Endothelial cell of umbilical vein (primary cell): ENCODE data around the gene ALOXE3. TPM values are rescaled to one million over a fixed set of nuclear protein-coding genes. Genes with fewer than 3 reads are reported as not detected.

Experiments used
- BruUV-seq: library from RNA; stranded (reverse); fragments of 400-500 nt; replicated peaks from 2 replicates; lab custom pipeline; 2021; lab: Mats Ljungman, UMichigan
- CTCF ChIA-PET: fragments of 300-600, 350-600 bp; sonication (Branson Sonifier 250); formaldehyde crosslinking; loops from one replicate; lab custom pipeline; 2021; ENCODE audit warnings: antibody characterized with exemption, inconsistent platforms; lab: Charles Lee
- POLR2A ChIA-PET: fragments of 300-600, 350-600 bp; sonication (Branson Sonifier 250); formaldehyde crosslinking; loops from one replicate; lab custom pipeline; 2021; ENCODE audit warnings: antibody characterized with exemption, inconsistent platforms; lab: Charles Lee
- DNase-seq: peaks from one replicate; pipeline ENCODE4 v3.0.0-alpha.2; 2011; ENCODE audit warnings: low read depth, low spot score
- FAIRE-seq: peaks from 2 replicates; lab custom pipeline; 2011; peaks lifted over from hg19 to GRCh38; lab: Jason Lieb, UNC
- H2AFZ ChIP-seq: 2 replicates; pipeline ENCODE4 v1.6.0; 2012; ENCODE audit warnings: low read depth, low read length, control low read depth, inconsistent platforms
- H3K27ac ChIP-seq: 2 replicates; pipeline ENCODE4 v1.5.1; 2011; ENCODE audit warnings: low read depth, mild to moderate bottlenecking, control low read depth, low read length, moderate library complexity; ENCODE audit not compliant: insufficient read depth
- H3K27me3 ChIP-seq, 2 experiments: 2 replicates each; pipeline versions ENCODE4 v1.6.0 to v1.6.1; 2011; ENCODE audit warnings: low read length in 2 of 2, mixed read lengths in 1 of 2; ENCODE audit not compliant: control insufficient read depth in 2 of 2, insufficient read depth in 2 of 2
- H3K36me3 ChIP-seq, 2 experiments: 2 replicates in 1 of 2; 3 replicates in 1 of 2; pipeline ENCODE4 v1.5.1; 2011; ENCODE audit warnings: low read length in 2 of 2, mild to moderate bottlenecking in 1 of 2, moderate library complexity in 1 of 2; ENCODE audit not compliant: control insufficient read depth in 2 of 2, insufficient read depth in 2 of 2; ENCODE audit errors: extremely low read depth in 1 of 2
- H3K4me1 ChIP-seq: 3 replicates; pipeline ENCODE4 v1.5.1; 2011; ENCODE audit warnings: mild to moderate bottlenecking, low read length; ENCODE audit not compliant: control insufficient read depth, insufficient read depth; ENCODE audit errors: extremely low read depth
- H3K4me2 ChIP-seq: 2 replicates; pipeline ENCODE4 v1.6.1; 2011; ENCODE audit warnings: low read length, control low read depth, mixed read lengths; ENCODE audit not compliant: insufficient read depth
- H3K4me3 ChIP-seq, 3 experiments: fragments of 200-600 bp in 1 of 3; sonication (generic), shearing (Covaris generic) in 1 of 3; replicated peaks in 1 of 3; 2 replicates each; pipeline ENCODE4 v1.5.1; 2011 to 2016; ENCODE audit warnings: control low read depth in 3 of 3, low read length in 3 of 3, mild to moderate bottlenecking in 2 of 3, inconsistent platforms in 1 of 3, low read depth in 1 of 3, moderate library complexity in 1 of 3; ENCODE audit not compliant: insufficient read depth in 1 of 3
- H3K79me2 ChIP-seq: 2 replicates; pipeline ENCODE4 v1.6.0; 2012; ENCODE audit warnings: low read length, inconsistent platforms; ENCODE audit not compliant: control insufficient read depth, insufficient read depth
- H3K9ac ChIP-seq: replicated peaks from 2 replicates; pipeline ENCODE3; 2011; ENCODE audit warnings: low read length, control low read depth; ENCODE audit not compliant: insufficient read depth; ENCODE audit errors: extremely low read depth
- H3K9me1 ChIP-seq: replicated peaks from 3 replicates; pipeline ENCODE4 v1.6.0; 2011; ENCODE audit warnings: mild to moderate bottlenecking, low read length; ENCODE audit not compliant: control insufficient read depth, insufficient read depth; ENCODE audit errors: extremely low read depth
- H3K9me3 ChIP-seq: replicated peaks from 2 replicates; pipeline ENCODE4 v1.5.1; 2012; ENCODE audit warnings: low read length, inconsistent platforms; ENCODE audit not compliant: control insufficient read depth, insufficient read depth
- H4K20me1 ChIP-seq: replicated peaks from 2 replicates; pipeline ENCODE3; 2011; ENCODE audit warnings: mild to moderate bottlenecking, low read length; ENCODE audit not compliant: control insufficient read depth, insufficient read depth; ENCODE audit errors: extremely low read depth
- EZH2 ChIP-seq: IDR thresholded peaks from 2 replicates; pipeline ENCODE4 v1.6.1; 2012; ENCODE audit warnings: borderline replicate concordance, low read depth, mild to moderate bottlenecking, moderate library complexity, low read length, inconsistent platforms; ENCODE audit not compliant: severe bottlenecking
- FOS ChIP-seq: IDR thresholded peaks from 2 replicates; pipeline ENCODE4 v1.6.1; 2011; ENCODE audit warnings: mild to moderate bottlenecking, low read length, moderate library complexity, borderline replicate concordance; ENCODE audit not compliant: insufficient read depth
- GATA2 ChIP-seq: IDR thresholded peaks from 2 replicates; pipeline ENCODE4 v1.7.0; 2011; ENCODE audit warnings: low read depth, mild to moderate bottlenecking, moderate library complexity, mixed read lengths, low read length; ENCODE audit not compliant: insufficient read length, insufficient read depth
- JUN ChIP-seq: IDR thresholded peaks from 2 replicates; pipeline ENCODE4 v1.6.1; 2011; ENCODE audit warnings: borderline replicate concordance, low read depth; ENCODE audit not compliant: insufficient read length, insufficient read depth
- MYC ChIP-seq: IDR thresholded peaks from one replicate; pipeline ENCODE4 v1.6.1; 2011; ENCODE audit warnings: mild to moderate bottlenecking, low read depth, low read length
- POLR2A ChIP-seq: IDR thresholded peaks from 2 replicates; pipeline ENCODE4 v1.6.1; 2012; ENCODE audit warnings: low read depth, mild to moderate bottlenecking, control low read depth, low read length
- POLR2AphosphoS5 ChIP-seq: IDR thresholded peaks from 2 replicates; pipeline ENCODE4 v1.6.1; 2012; ENCODE audit warnings: low read depth, mild to moderate bottlenecking, control low read depth, low read length, moderate library complexity; ENCODE audit not compliant: insufficient read depth
- dilution Hi-C: fragments of 300-500 bp; cut with MboI; formaldehyde crosslinking; loops from one replicate; pipeline ENCODE4 v1.15.0; 2019; ENCODE audit warnings: low sequenced_read_pairs; ENCODE audit not compliant: extremely low pct_ligation_motif_present
- intact Hi-C: fragments of 100-400 bp; cut with micrococcal nuclease; formaldehyde crosslinking; loops from one replicate; pipeline ENCODE4 v1.10.0; 2022
- polyA plus RNA-seq, 4 experiments: library from polyadenylated mRNA; depleted of rRNA in 3 of 4; stranded (reverse) in 3 of 4; unstranded in 1 of 4; fragments of >200 nt; gene quantifications; 2 replicates each; pipeline versions ENCODE4 v1.2.1 to v1.2.3, GENCODE V29; 2011 to 2012; ENCODE audit warnings: missing spikeins in 1 of 4
- total RNA-seq: library from RNA; stranded (reverse); gene quantifications from 2 replicates; pipeline ENCODE4 v1.2.3, GENCODE V29; 2021
- TF ChIP-seq, protein P1 (sequence below), 2 donors: IDR thresholded peaks; 1 replicate in 1 of 2; 2 replicates in 1 of 2; pipeline ENCODE4 v1.5.1; 2011; ENCODE audit warnings: low read length in 2 of 2, mild to moderate bottlenecking in 2 of 2, moderate library complexity in 2 of 2, control low read depth in 1 of 2, inconsistent platforms in 1 of 2, low read depth in 1 of 2; ENCODE audit not compliant: insufficient read depth in 1 of 2; ENCODE audit errors: extremely low read depth in 1 of 2
- TF ChIP-seq, protein P2 (sequence below): IDR thresholded peaks from 2 replicates; pipeline ENCODE4 v1.6.1; 2011; ENCODE audit not compliant: insufficient read depth, insufficient read length

ALOXE3 gene
- total and polyA plus RNA-seq, 2 donors (not counting 3 experiments of a cell fraction or from before 2014, with no cell fraction given): 0.01 TPM; not detected in 1

DNA sequence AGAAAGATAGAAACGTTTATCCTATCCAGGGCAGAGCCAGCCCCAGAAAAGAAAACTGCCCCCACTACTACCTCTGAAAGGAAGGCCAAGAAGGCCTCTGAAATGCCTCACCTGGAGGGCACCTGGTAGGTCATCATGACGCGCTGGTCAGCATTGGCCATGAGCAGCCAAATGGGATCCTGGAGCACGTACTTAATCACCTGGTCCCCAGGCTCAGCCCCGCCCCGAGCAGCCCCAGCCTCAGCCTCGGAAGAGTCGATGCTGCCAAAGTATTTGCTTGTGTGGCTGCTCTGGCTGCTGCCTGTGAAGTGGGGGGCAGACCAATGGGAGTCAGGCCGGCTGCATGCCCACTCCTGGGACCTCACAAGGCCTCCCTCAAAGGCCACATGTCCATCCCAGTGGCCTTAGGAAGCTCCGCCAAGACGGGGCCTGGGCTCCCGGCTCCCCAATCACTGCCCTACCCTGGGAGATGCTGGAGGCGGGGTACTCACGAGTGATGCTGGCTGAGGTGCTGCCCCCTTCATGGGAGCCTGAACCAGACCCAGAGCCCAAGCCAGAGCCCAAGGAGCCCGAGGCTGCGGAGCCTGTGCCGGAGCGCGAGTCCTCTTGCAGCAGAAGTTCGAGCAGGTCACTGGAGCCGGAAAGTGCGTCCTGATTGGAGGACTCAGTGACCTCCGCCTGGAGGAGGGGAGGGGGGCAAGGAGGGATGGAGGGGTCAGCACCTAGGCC, 24.0 kb upstream of the ALOXE3 start:
- no peaks in the 10 kb centered on the region for H4K20me1 ChIP-seq
- BruUV-seq: no TSS peak
- H3K4me2 ChIP-seq: no peak overlapping the region
- dilution Hi-C loops (no loop called here), intact Hi-C loops (no loop called here)
- H3K79me2 ChIP-seq: no peaks in the 10 kb centered on the region
- no peaks in the 10 kb centered on the region for H3K27me3 ChIP-seq
- POLR2A ChIA-PET: no interaction called here
- FAIRE-seq (no peak), DNase-seq (no peak)
- no peaks in the 10 kb centered on the region for H3K9me1 ChIP-seq
- no peaks in the 10 kb centered on the region for H3K9me3 ChIP-seq
- peaks cover 0 to 54% of the 10 kb centered on the region in 2 experiments for H3K36me3 ChIP-seq
- no peak overlapping the region for H2AFZ ChIP-seq
- H3K4me3 ChIP-seq: no peak overlapping the region
- H3K4me1 ChIP-seq: peaks cover 14% of the 10 kb centered on the region
- TF ChIP-seq POLR2AphosphoS5: no peak
- no peak for TF ChIP-seq JUN
- TF ChIP-seq, protein P1, sequence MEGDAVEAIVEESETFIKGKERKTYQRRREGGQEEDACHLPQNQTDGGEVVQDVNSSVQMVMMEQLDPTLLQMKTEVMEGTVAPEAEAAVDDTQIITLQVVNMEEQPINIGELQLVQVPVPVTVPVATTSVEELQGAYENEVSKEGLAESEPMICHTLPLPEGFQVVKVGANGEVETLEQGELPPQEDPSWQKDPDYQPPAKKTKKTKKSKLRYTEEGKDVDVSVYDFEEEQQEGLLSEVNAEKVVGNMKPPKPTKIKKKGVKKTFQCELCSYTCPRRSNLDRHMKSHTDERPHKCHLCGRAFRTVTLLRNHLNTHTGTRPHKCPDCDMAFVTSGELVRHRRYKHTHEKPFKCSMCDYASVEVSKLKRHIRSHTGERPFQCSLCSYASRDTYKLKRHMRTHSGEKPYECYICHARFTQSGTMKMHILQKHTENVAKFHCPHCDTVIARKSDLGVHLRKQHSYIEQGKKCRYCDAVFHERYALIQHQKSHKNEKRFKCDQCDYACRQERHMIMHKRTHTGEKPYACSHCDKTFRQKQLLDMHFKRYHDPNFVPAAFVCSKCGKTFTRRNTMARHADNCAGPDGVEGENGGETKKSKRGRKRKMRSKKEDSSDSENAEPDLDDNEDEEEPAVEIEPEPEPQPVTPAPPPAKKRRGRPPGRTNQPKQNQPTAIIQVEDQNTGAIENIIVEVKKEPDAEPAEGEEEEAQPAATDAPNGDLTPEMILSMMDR (IDR thresholded peaks at IDR 0.05; ENCODE audit: extremely low read depth in 1 of 2, insufficient read depth in 1 of 2, low read depth in 1 of 2, low read length in 2 of 2): no peak
- no peak for TF ChIP-seq EZH2
- no peak for TF ChIP-seq MYC
- TF ChIP-seq, protein P2, sequence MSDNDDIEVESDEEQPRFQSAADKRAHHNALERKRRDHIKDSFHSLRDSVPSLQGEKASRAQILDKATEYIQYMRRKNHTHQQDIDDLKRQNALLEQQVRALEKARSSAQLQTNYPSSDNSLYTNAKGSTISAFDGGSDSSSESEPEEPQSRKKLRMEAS: no peak
- no peak for TF ChIP-seq FOS
- no peak for TF ChIP-seq GATA2
- no peak for TF ChIP-seq POLR2A
- CTCF ChIA-PET: interaction anchor here (3.4 kb wide), 1 partner anchor 9 kb away, joined by 28 read pairs; the partner anchor contains the start of gene PER1
- no peak overlapping the region for H3K9ac ChIP-seq
- H3K27ac ChIP-seq: no peak overlapping the region
